Limb (tissue), 2 donors: ENCODE results near the gene CACNA2D3.
A peak's percentile ranks its signal among the peaks of the same experiment; 100 is the strongest.
"Not testable (repeated sequence)": the region's sequence is repeated elsewhere in the genome, so short reads cannot be mapped to it uniquely, and the experiment has no call there.

Experiments used
- DNase-seq, 2 donors: peaks; one replicate each; pipeline ENCODE4 v3.0.0-alpha.2; 2016; ENCODE audit errors: extremely low spot score in 2 of 2

The CACNA2D3 gene

DNA sequence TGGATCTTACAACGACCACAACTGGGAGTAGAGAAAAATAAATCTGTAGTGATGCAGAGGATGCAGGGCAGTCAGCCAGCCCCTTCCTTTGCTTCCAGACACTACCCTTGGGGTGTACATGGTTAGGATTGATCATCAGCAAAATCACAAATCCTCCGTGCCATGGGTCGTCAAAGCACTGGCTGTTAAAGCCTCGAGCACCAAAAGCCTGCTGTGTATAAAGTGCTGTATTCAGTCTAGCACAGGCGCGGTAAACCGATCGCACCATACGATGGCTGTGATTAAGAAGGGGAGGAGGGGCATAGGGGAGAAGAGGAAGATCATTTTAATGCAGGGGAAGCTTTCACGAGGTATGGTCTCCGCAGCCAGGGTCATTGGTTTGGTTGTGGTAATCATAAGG lies 500.3 kb downstream of the CACNA2D3 start:
- DNase-seq = no peak

- DNase-seq = no peak
Measured at GRCh38 chr3:54625805-54626787, 503.7 kb downstream of the CACNA2D3 start.

- no peak for DNase-seq
Measured at GRCh38 chr3:54628888-54629441, 506.6 kb downstream of the CACNA2D3 start.

DNA sequence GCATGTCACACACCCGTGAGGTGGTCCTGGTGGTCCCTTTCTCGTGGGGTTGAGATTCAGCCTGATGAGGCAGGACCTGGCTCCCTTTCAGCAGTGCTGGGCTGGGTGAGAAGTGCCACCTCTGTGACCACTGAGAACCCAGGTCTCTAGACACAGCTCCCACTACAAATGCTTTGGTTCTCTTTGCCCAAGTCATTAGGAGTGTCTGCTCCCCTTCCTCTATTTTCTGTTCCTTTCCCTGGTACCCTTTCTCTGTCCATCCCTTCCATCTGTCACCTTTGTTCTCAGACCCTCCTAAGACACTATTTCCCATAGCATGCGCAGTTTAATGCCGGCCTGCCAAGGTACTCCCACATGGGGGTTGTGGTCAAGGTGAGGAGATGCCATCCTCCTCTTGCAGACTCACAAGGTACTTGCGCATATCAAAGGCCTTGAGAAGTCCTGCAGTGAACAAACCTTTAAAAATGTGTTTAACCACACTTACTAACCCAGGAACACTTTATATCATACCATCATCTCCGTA lies 507.8 kb downstream of the CACNA2D3 start:
- DNase-seq = no peak

- not testable (repeated sequence) for DNase-seq
Measured at GRCh38 chr3:54631001-54631400, 508.6 kb downstream of the CACNA2D3 start.

DNA sequence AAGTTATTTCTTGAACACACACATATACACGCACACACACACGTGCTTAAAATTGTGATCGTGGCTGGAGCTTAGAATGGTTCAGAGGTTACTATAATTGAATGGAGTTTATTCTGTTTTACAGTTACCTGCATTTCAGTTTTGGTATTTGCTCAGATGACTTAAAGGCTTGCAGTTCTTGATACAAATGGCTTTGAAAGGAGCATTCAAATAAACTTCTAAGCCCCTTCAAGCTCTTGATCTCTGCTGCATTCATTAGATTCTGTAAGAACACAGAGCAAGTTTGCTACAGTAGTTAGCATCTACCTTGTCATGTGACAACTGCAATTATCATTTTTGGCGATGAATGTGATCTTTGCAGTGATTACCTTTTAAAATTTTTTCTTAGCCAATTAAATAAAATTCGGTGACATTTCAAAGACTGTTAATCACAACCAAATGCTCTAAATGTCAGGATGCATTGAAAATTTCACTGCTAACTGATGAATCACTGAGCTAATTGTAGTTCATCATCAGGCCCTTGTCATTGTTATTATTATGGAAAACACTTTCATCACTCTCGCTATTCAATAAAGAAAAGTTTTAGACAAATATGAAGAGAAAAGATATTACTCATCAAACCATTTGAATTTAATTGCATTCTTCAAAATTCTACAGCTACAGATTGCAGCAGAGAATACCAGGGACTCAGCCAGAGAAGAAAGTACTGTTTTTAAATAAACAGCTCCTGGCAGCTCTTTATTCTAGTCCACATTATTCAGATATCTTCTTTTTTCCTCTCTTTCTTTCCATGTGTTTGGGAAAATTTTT lies 509.4 kb downstream of the CACNA2D3 start:
- no peak for DNase-seq

DNA sequence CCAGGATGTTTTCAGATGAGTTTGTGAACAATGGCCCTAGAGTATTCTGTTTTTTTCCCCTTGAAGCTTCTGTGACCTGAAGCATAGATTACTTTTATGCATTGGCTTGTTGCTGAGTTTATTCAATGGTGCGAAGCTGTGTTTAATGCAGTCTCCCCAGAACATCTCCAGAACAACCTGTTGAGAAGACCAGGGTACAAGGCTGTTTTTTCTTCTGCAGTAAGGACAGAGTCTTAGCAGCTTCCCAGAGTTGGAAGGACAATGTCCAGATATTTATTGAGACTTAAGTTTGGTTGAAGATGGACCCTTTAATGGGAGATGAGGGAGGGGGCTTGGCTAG lies 509.9 kb downstream of the CACNA2D3 start:
- DNase-seq = no peak

DNA sequence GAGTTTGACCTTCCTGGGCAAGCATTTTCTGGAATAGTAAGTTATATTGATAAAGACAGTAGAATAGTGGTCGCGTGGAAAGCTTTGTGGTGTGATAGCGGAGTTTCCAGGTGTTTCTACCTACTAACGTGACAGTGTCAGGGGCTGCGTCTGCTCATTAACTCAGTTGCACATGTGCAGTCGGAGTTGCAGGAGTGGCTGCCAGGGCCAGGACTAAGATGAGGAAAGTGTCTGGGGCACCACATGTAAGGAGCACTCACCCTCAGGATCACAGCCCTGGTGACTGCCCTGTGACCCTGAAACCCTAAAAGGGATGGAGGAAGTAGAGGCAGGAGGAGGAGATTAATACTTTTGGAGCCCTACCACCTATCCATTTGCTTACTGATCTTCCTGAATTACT lies 510.5 kb downstream of the CACNA2D3 start:
- DNase-seq = no peak

GRCh38 chr3:54633444-54634121 lies 511.2 kb downstream of the CACNA2D3 start:
- DNase-seq = no peak

- DNase-seq = no peak
Measured at GRCh38 chr3:54634122-54634469, 511.7 kb downstream of the CACNA2D3 start.

DNA sequence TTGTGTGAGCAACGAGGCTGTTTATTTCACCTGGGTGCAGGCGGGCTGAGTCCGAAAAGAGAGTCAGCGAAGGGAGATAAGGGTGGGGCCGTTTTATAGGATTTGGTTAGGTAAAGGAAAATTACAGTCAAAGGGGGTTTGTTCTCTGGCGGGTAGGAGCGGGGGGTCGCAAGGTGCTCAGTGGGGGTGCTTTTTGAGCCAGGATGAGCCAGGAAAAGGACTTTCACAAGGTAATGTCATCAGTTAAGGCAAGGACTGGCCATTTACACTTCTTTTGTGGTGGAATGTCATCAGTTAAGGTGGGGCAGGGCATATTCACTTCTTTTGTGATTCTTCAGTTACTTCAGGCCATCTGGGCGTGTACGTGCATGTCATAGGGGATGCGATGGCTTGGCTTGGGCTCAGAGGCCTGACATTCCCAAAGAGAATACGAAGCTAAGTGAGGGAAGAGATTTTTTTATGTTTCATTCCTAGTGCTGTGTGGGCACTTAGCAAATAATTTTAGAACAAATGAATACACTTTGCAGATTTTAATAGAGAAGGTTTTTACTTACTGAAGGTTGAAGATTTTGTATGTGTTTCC lies 517.5 kb downstream of the CACNA2D3 start:
- not testable (repeated sequence) for DNase-seq

DNA sequence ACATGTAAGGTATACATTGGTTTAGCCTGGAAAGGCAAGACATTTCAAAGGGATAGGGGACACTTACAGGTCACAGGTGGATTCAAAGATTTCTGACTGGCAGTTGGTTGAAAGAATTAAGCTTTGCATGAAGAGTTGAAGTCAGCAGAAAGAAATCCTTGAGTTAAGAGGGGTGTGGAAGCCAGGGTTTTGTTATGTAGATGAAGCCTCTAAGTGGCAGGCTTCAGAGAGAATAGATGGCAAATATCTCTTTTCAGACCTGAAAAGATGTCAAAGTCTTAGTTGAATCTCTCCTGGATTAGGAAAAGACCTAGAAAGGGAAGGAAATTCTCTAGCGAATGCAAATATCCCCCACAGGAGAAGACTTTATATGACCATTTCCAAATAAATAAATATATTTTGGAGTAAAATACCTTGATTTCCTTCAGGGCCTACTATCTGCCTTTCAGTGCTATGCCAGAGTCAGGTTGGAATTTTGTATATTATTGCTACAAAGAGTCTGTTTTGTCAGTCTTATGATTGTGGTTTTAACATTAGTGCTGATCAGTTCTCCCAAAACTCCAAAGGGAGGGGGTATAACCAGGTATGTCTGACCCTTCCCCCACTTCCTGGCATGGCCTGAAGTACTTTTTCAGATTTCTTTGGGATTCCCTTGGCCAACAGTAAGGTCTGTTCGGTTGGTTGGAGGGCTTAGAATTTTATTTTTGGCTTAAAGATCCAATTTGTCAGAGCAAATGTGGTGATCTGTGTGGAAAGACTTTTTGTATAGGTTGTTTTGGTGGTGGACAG lies 519.1 kb downstream of the CACNA2D3 start:
- no peak for DNase-seq

DNA sequence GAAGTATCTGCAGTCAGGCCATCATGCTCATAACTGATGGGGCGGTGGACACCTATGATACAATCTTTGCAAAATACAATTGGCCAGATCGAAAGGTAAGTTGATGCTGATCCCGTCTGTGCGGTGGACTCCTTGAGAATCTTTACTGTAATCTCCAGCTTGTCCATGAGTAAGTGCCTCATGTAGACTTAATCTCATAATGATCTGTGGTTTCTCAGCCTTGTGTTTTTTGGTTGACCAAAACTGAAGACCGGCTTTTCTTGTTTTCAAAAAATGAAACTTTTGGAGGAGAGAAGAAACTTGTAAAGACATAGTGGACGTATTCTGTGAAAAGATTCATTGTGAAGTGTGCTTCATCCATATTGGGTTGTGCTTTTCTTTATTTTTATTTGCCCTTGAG lies 519.8 kb downstream of the CACNA2D3 start:
- DNase-seq = no peak

- no peak for DNase-seq
Measured at GRCh38 chr3:54647721-54648120, 525.4 kb downstream of the CACNA2D3 start.

GRCh38 chr3:54649551-54649950 lies 527.2 kb downstream of the CACNA2D3 start:
- DNase-seq = no peak

GRCh38 chr3:54653456-54654195 lies 531.3 kb downstream of the CACNA2D3 start:
- no peak for DNase-seq

DNA sequence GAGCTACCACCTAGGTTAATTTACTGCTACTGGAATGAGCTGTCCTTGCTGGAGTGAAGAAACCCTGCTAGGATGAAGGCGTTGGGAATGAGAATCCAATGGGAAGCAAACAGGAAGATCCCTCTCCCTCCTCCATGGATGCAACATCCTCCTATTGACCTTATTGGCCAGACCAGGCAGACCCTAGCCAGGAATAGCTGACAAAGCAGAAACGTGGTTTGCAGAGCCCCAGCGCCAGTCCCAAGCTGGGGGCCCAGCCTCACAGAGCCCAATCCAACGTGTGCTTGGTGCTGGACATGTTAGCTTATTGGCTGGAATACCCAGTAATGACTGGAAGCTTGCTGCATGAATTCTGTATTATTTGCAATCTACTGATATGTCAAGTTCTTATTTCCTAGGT lies 532.4 kb downstream of the CACNA2D3 start:
- DNase-seq = no peak

DNA sequence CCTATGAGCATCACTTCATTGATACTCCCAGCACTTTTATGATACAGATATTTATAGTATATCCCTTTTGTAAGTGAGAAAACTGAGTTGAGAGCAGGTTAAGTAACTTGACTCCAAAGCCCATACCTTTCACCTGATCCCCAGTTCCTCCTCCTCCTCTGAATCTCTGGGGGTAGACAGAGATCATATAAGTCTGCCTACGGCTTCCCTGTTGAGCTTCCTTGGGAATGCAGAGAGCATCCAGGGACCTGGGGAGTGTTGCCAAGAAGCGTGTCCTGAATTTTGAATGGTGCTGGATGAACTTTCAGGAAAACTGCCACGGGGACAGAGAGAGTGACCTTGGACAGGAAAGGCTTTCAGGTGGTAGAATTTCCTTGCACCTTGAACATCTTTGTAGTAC lies 537.0 kb downstream of the CACNA2D3 start:
- no peak for DNase-seq

DNA sequence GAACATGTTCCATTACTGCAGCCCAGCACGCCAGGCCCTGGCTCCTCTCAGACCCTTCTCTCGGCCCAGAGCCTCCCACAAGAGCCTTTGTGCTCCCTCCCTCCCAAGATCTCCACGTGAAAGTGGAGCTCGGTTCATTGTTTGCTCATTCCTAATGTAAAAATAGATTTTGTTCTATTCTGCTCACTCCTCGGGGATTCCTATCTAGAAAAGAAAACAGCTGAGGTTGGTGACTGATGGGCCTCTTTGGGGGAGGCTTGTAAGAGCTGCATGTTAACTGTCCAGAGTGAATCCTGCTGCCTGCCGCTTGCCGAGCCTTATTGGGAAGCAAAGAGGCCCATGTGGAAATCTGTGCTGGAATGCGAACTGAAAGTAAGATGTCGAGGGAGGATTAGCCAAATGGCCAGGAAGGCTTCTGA lies 538.4 kb downstream of the CACNA2D3 start:
- peak; percentile 65 to 83 for DNase-seq

DNA sequence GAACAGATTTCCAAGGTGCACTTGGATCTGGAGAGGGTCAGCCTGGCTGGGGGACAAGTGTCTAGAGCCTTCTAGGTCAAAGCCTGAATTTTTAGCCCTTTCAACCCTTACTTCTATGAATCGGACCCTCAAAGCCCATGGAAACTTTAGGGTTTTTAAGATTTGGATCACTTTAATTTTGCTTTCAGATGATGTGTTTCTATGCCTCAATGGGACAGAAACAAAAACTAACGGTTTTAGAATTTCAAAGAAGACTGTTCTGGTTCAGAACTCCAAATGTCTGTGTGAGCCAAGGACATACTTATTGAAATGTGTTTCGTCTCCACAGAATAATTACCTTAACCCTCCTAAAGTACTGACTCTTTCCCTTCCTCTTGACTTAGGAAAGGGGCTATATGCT lies 538.8 kb downstream of the CACNA2D3 start:
- peak in 1 of 2 donors; percentile 36 for DNase-seq
